HEK293 (cell line): ENCODE data around the gene SPNS2.

Source experiments
- CTCF ChIA-PET: fragments of 350-600 bp; formaldehyde crosslinking; extraction: SDS; loops from one replicate; lab custom pipeline; 2021; ENCODE audit warnings: antibody characterized with exemption; lab: Yijun Ruan, JAX
- POLR2A ChIA-PET: fragments of 300-600 bp; formaldehyde crosslinking; extraction: SDS; loops from one replicate; lab custom pipeline; 2020; ENCODE audit warnings: antibody characterized with exemption, inconsistent platforms; lab: Yijun Ruan, JAX
- H3K27ac ChIP-seq: fragments of 200-500 bp; sonication (Bioruptor generic); 2 replicates; pipeline ENCODE4 v1.5.1; 2014; ENCODE audit warnings: low read depth, low read length, control low read depth, inconsistent platforms; ENCODE audit errors: extremely low read depth
- H3K36me3 ChIP-seq, 2 experiments: fragments of 200-500 bp in 1 of 2; sonication (Bioruptor generic) in 1 of 2; 1 replicate in 1 of 2; 2 replicates in 1 of 2; pipeline ENCODE4 v1.5.1; 2014 to 2017; ENCODE audit warnings: inconsistent platforms in 2 of 2, low read length in 2 of 2; ENCODE audit not compliant: control insufficient read depth in 2 of 2, insufficient read depth in 1 of 2
- H3K4me1 ChIP-seq: fragments of 200-500 bp; sonication (Bioruptor generic); 2 replicates; pipeline ENCODE4 v1.5.1; 2014; ENCODE audit warnings: mild to moderate bottlenecking, low read length, inconsistent platforms; ENCODE audit not compliant: control insufficient read depth, insufficient read depth
- H3K4me3 ChIP-seq: 2 replicates; pipeline ENCODE4 v1.5.1; 2011; ENCODE audit warnings: low read depth, mild to moderate bottlenecking, control low read depth, low read length, moderate library complexity
- H3K9me3 ChIP-seq: fragments of 200-500 bp; sonication (Bioruptor generic); 2 replicates; pipeline ENCODE4 v1.5.1; 2014; ENCODE audit warnings: low read depth, low read length, inconsistent platforms; ENCODE audit not compliant: control insufficient read depth, insufficient read depth
- GLI2 ChIP-seq: fragments of 450-650 bp; formaldehyde crosslinking; IDR thresholded peaks from 2 replicates; pipeline ENCODE4; 2017; ENCODE audit warnings: missing biosample characterization, missing genetic modification characterization, low read depth, borderline replicate concordance
- GLIS2 ChIP-seq: fragments of 450-650 bp; formaldehyde crosslinking; IDR thresholded peaks from 2 replicates; pipeline ENCODE4 v1.5.1; 2016; ENCODE audit warnings: missing biosample characterization, missing genetic modification characterization
- KLF1 ChIP-seq: fragments of 450-650 bp; formaldehyde crosslinking; IDR thresholded peaks from 2 replicates; pipeline ENCODE4 v1.5.1; 2016; ENCODE audit warnings: missing biosample characterization, missing genetic modification characterization
- PATZ1 ChIP-seq: fragments of 450-650 bp; formaldehyde crosslinking; IDR thresholded peaks from 2 replicates; pipeline ENCODE4 v1.5.1; 2016; ENCODE audit warnings: missing biosample characterization, missing genetic modification characterization
- PRDM1 ChIP-seq: fragments of 450-650 bp; formaldehyde crosslinking; IDR thresholded peaks from 2 replicates; pipeline ENCODE4; 2016; ENCODE audit warnings: missing biosample characterization, missing genetic modification characterization
- SCRT1 ChIP-seq: fragments of 450-650 bp; formaldehyde crosslinking; IDR thresholded peaks from 2 replicates; pipeline ENCODE4 v1.5.1; 2016; ENCODE audit warnings: missing biosample characterization, missing genetic modification characterization, borderline replicate concordance
- SCRT2 ChIP-seq: fragments of 450-650 bp; formaldehyde crosslinking; IDR thresholded peaks from 2 replicates; pipeline ENCODE4 v1.5.1; 2016; ENCODE audit warnings: missing biosample characterization, missing genetic modification characterization
- ZBTB48 ChIP-seq: fragments of 450-650 bp; formaldehyde crosslinking; IDR thresholded peaks from 2 replicates; pipeline ENCODE4 v1.5.1; 2016; ENCODE audit warnings: missing biosample characterization, missing genetic modification characterization
- ZNF10 ChIP-seq: fragments of 450-650 bp; formaldehyde crosslinking; IDR thresholded peaks from 2 replicates; pipeline ENCODE4 v1.5.1; 2017; ENCODE audit warnings: missing biosample characterization, missing genetic modification characterization
- ZNF132 ChIP-seq: fragments of 450-650 bp; formaldehyde crosslinking; IDR thresholded peaks from 2 replicates; pipeline ENCODE4 v1.5.1; 2017; ENCODE audit warnings: missing biosample characterization, missing genetic modification characterization, borderline replicate concordance
- ZNF146 ChIP-seq: fragments of 450-650 bp; formaldehyde crosslinking; IDR thresholded peaks from 2 replicates; pipeline ENCODE4 v1.5.1; 2016; ENCODE audit warnings: missing biosample characterization, missing genetic modification characterization
- ZNF157 ChIP-seq: fragments of 450-650 bp; formaldehyde crosslinking; IDR thresholded peaks from 2 replicates; pipeline ENCODE4 v1.5.1; 2016; ENCODE audit warnings: missing biosample characterization, missing genetic modification characterization
- ZNF169 ChIP-seq: fragments of 450-650 bp; formaldehyde crosslinking; IDR thresholded peaks from 2 replicates; pipeline ENCODE4 v1.5.1; 2016; ENCODE audit warnings: missing biosample characterization, missing genetic modification characterization
- ZNF23 ChIP-seq: fragments of 450-650 bp; formaldehyde crosslinking; IDR thresholded peaks from 2 replicates; pipeline ENCODE4 v1.5.1; 2016; ENCODE audit warnings: missing biosample characterization, missing genetic modification characterization, borderline replicate concordance
- ZNF24 ChIP-seq: fragments of 450-650 bp; formaldehyde crosslinking; IDR thresholded peaks from 2 replicates; pipeline ENCODE4 v1.5.1; 2016; ENCODE audit warnings: missing biosample characterization, missing genetic modification characterization
- ZNF248 ChIP-seq: fragments of 450-650 bp; formaldehyde crosslinking; IDR thresholded peaks from 2 replicates; pipeline ENCODE4 v1.5.1; 2017; ENCODE audit warnings: missing biosample characterization, missing genetic modification characterization
- ZNF280C ChIP-seq: fragments of 450-650 bp; formaldehyde crosslinking; IDR thresholded peaks from 2 replicates; pipeline ENCODE4 v1.5.1; 2016; ENCODE audit warnings: missing biosample characterization, missing genetic modification characterization
- ZNF354C ChIP-seq: fragments of 450-650 bp; formaldehyde crosslinking; IDR thresholded peaks from 2 replicates; pipeline ENCODE4 v1.5.1; 2016; ENCODE audit warnings: missing biosample characterization, missing genetic modification characterization, low read depth, borderline replicate concordance
- ZNF391 ChIP-seq: fragments of 450-650 bp; formaldehyde crosslinking; IDR thresholded peaks from 2 replicates; pipeline ENCODE4 v1.5.1; 2016; ENCODE audit warnings: low read depth, missing biosample characterization, missing genetic modification characterization, borderline replicate concordance
- ZNF423 ChIP-seq: fragments of 450-650 bp; formaldehyde crosslinking; IDR thresholded peaks from 2 replicates; pipeline ENCODE4 v1.5.1; 2016; ENCODE audit warnings: missing biosample characterization, missing genetic modification characterization
- ZNF426 ChIP-seq: fragments of 450-650 bp; formaldehyde crosslinking; IDR thresholded peaks from 2 replicates; pipeline ENCODE4 v1.5.1; 2017; ENCODE audit warnings: missing biosample characterization, missing genetic modification characterization, mild to moderate bottlenecking, inconsistent platforms, moderate library complexity
- ZNF48 ChIP-seq: fragments of 450-650 bp; formaldehyde crosslinking; IDR thresholded peaks from 2 replicates; pipeline ENCODE4 v1.5.1; 2016; ENCODE audit warnings: missing biosample characterization, missing genetic modification characterization
- ZNF561 ChIP-seq: fragments of 450-650 bp; IDR thresholded peaks from 2 replicates; pipeline ENCODE4 v1.5.1; 2018; ENCODE audit warnings: missing biosample characterization, missing genetic modification characterization, borderline replicate concordance
- ZNF600 ChIP-seq: fragments of 450-650 bp; formaldehyde crosslinking; IDR thresholded peaks from 2 replicates; pipeline ENCODE4 v1.5.1; 2016; ENCODE audit warnings: missing biosample characterization, missing genetic modification characterization
- ZNF624 ChIP-seq: fragments of 450-650 bp; formaldehyde crosslinking; IDR thresholded peaks from 2 replicates; pipeline ENCODE4 v1.5.1; 2017; ENCODE audit warnings: missing biosample characterization, missing genetic modification characterization
- ZNF664 ChIP-seq: fragments of 450-650 bp; formaldehyde crosslinking; IDR thresholded peaks from 2 replicates; pipeline ENCODE4 v1.5.1; 2016; ENCODE audit warnings: missing biosample characterization, missing genetic modification characterization
- ZNF707 ChIP-seq: fragments of 450-650 bp; formaldehyde crosslinking; IDR thresholded peaks from 2 replicates; pipeline ENCODE4 v1.5.1; 2016; ENCODE audit warnings: missing biosample characterization, missing genetic modification characterization
- ZNF747 ChIP-seq: fragments of 450-650 bp; formaldehyde crosslinking; IDR thresholded peaks from 2 replicates; pipeline ENCODE4 v1.5.1; 2016; ENCODE audit warnings: missing biosample characterization, missing genetic modification characterization
- ZNF768 ChIP-seq: fragments of 450-650 bp; formaldehyde crosslinking; IDR thresholded peaks from 2 replicates; pipeline ENCODE4 v1.5.1; 2018; ENCODE audit warnings: missing biosample characterization, mild to moderate bottlenecking, missing genetic modification characterization
- ZXDB ChIP-seq: fragments of 450-650 bp; formaldehyde crosslinking; IDR thresholded peaks from 2 replicates; pipeline ENCODE4 v1.5.1; 2016; ENCODE audit warnings: missing biosample characterization, missing genetic modification characterization

Gene SPNS2

GRCh38 chr17:4536259-4536741 is 37.6 kb downstream of the SPNS2 start:
- Histone ChIP-seq H3K4me3 (no peak overlapping the region), H3K9me3 (no peaks in the 10 kb centered on the region), H3K36me3 (peaks cover 0 to 44% of the 10 kb centered on the region in 2 experiments; a peak in 2 of 3 replicates), H3K4me1 (no peaks in the 10 kb centered on the region), H3K27ac (no peak overlapping the region)
- ChIA-PET POLR2A (interaction anchor here (1.4 to 2.6 kb wide), 3 partner anchors 7 to 20 kb away, joined by 4 to 11 read pairs (median 5); partner anchors contain the start of gene MYBBP1A), CTCF (no interaction called here)
- TF ChIP-seq ZNF24 (tag by site-specific recombination) (no peak), ZNF23 (tag by site-specific recombination) (no peak), ZNF561 (tag by site-specific recombination) (no peak), ZNF423 (tag by site-specific recombination) (0 out of 2 replicates have a peak, but pooled peaks have one; percentile 8), ZNF664 (tag by site-specific recombination) (no peak), ZBTB48 (tag by site-specific recombination) (peak; percentile 35; the same call in 1 of the 2 replicates), ZNF10 (tag by site-specific recombination) (no peak), ZNF48 (tag by site-specific recombination) (no peak)

GRCh38 chr17:4536742-4537411 is 38.2 kb downstream of the SPNS2 start:
- CTCF ChIA-PET, result interaction anchor here (0.6 kb wide), 1 partner anchor 117 kb away, joined by 4 read pairs; no protein-coding TSS in a partner anchor
- POLR2A ChIA-PET, result interaction anchor here (0.6 to 2.6 kb wide), 4 partner anchors 7 to 116 kb away, joined by 3 to 11 read pairs (median 4); no protein-coding TSS in a partner anchor
- Histone ChIP-seq H3K4me1 (no peaks in the 10 kb centered on the region), H3K27ac (no peak overlapping the region), H3K9me3 (no peaks in the 10 kb centered on the region), H3K4me3 (no peak overlapping the region), H3K36me3 (peaks cover 0 to 50% of the 10 kb centered on the region in 2 experiments; a peak in 2 of 3 replicates)
- 0 out of 2 replicates have a peak, but pooled peaks have one; percentile 1 for TF ChIP-seq ZNF423 (tag by site-specific recombination)
- no peak for TF ChIP-seq ZNF391 (tag by site-specific recombination)
- no peak for TF ChIP-seq ZNF426
- peak; percentile 64 for TF ChIP-seq GLIS2
- TF ChIP-seq ZNF132 (tag by site-specific recombination), result no peak
- TF ChIP-seq ZNF146 (tag by site-specific recombination), result no peak
- no peak for TF ChIP-seq ZNF169 (tag by site-specific recombination)
- no peak for TF ChIP-seq ZNF747
- TF ChIP-seq ZNF624 (tag by site-specific recombination), result no peak
- no peak for TF ChIP-seq ZNF157
- no peak for TF ChIP-seq GLI2
- TF ChIP-seq ZNF280C (tag by site-specific recombination), result no peak
- 0 out of 2 replicates have a peak, but pooled peaks have one; percentile 24 for TF ChIP-seq KLF1
- TF ChIP-seq SCRT1 (tag by site-specific recombination), result no peak
- TF ChIP-seq ZNF354C (tag by site-specific recombination), result no peak
- no peak for TF ChIP-seq ZNF768 (tag by site-specific recombination)
- TF ChIP-seq SCRT2, result no peak
- TF ChIP-seq PRDM1 (tag by site-specific recombination), result peak; percentile 82
- TF ChIP-seq ZNF707 (tag by site-specific recombination), result no peak
- TF ChIP-seq ZNF248 (tag by site-specific recombination), result no peak
- 0 out of 2 replicates have a peak, but pooled peaks have one; percentile 14 for TF ChIP-seq ZNF600 (tag by site-specific recombination)
- TF ChIP-seq PATZ1 (tag by site-specific recombination), result peak; percentile 56
- TF ChIP-seq ZXDB, result no peak
